Tibial artery (tissue), 4 donors: ENCODE results near the gene LILRB4.
"Not testable (repeated sequence)": the region's sequence is repeated elsewhere in the genome, so short reads cannot be mapped to it uniquely, and the experiment has no call there.

ENCODE experiments used
- DNase-seq, 2 donors: peaks; one replicate each; pipeline ENCODE4 v3.0.0-alpha.2; 2019
- H3K27ac ChIP-seq, 2 donors: fragments of 200-600 bp; sonication (generic) in 1 of 2; 1 replicate in 1 of 2; 2 replicates in 1 of 2; pipeline ENCODE4 v1.5.1; 2018 to 2019; ENCODE audit warnings: mild to moderate bottlenecking in 1 of 2
- H3K27me3 ChIP-seq, 2 donors: fragments of 200-600 bp; sonication (generic) in 1 of 2; one replicate each; pipeline versions ENCODE4 v1.5.1 to v1.6.0; 2016 to 2019
- H3K36me3 ChIP-seq, 3 donors: fragments of 200-600 bp; sonication (generic) in 2 of 3; one replicate each; pipeline ENCODE4 v1.5.1; 2016 to 2019; ENCODE audit warnings: mild to moderate bottlenecking in 2 of 3
- H3K4me1 ChIP-seq, 4 donors: fragments of 200-600 bp; sonication (generic) in 2 of 4; 1 replicate in 3 of 4; 2 replicates in 1 of 4; pipeline ENCODE4 v1.5.1; 2016 to 2019
- H3K4me3 ChIP-seq, 2 donors: fragments of 200-600 bp; sonication (generic) in 1 of 2; 1 replicate in 1 of 2; 2 replicates in 1 of 2; pipeline ENCODE4 v1.5.1; 2018 to 2019; ENCODE audit warnings: mild to moderate bottlenecking in 2 of 2
- H3K9me3 ChIP-seq, 3 donors: fragments of 200-600 bp; sonication (generic) in 1 of 3; one replicate each; pipeline ENCODE4 v1.5.1; 2016 to 2019
- intact Hi-C: fragments of 100-400 bp; cut with DNase I; formaldehyde crosslinking; loops from one replicate; pipeline ENCODE4 v1.15.0; 2023; ENCODE audit warnings: low total_unique reads
- TF ChIP-seq, protein P1 (sequence below), 2 experiments: fragments of 200-600 bp in 1 of 2; fragments of 450-650 bp in 1 of 2; IDR thresholded peaks; one replicate each; pipeline ENCODE4 v1.5.1; 2017 to 2019; ENCODE audit warnings: antibody characterized with exemption in 2 of 2, mild to moderate bottlenecking in 1 of 2, moderate library complexity in 1 of 2

Gene LILRB4

DNA sequence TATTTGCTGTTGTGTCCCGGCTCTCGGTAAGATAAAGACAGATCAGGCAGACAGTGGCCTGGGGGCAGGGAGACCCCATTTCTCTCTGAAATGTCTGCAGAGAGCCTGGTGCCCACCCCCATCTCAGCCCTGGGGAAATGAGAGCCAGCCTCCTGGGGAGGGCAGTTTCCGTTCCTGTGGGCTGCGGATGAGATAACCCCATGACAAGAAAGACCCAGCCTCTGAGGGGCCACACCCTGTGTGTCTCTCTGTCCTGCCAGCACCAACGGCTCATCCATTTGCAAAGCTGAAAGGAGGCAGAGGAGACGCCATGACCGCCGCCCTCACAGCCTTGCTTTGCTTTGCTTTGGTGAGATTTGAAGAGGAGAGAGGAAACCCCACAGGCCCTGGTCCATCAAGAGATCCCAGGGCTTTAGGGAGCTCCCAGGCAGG lies 33.3 kb downstream of the LILRB4 start:
- DNase-seq, result no peak
- TF ChIP-seq, protein P1, sequence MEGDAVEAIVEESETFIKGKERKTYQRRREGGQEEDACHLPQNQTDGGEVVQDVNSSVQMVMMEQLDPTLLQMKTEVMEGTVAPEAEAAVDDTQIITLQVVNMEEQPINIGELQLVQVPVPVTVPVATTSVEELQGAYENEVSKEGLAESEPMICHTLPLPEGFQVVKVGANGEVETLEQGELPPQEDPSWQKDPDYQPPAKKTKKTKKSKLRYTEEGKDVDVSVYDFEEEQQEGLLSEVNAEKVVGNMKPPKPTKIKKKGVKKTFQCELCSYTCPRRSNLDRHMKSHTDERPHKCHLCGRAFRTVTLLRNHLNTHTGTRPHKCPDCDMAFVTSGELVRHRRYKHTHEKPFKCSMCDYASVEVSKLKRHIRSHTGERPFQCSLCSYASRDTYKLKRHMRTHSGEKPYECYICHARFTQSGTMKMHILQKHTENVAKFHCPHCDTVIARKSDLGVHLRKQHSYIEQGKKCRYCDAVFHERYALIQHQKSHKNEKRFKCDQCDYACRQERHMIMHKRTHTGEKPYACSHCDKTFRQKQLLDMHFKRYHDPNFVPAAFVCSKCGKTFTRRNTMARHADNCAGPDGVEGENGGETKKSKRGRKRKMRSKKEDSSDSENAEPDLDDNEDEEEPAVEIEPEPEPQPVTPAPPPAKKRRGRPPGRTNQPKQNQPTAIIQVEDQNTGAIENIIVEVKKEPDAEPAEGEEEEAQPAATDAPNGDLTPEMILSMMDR (IDR thresholded peaks at IDR 0.05), result no peak
- Histone ChIP-seq H3K36me3 (no peaks in the 10 kb centered on the region), H3K4me3 (no peak overlapping the region), H3K27me3 (peaks cover 0 to 11% of the 10 kb centered on the region in 2 donors), H3K9me3 (no peaks in the 10 kb centered on the region), H3K4me1 (no peaks in the 10 kb centered on the region), H3K27ac (no peak overlapping the region)
- intact Hi-C loops, result no loop called here

DNA sequence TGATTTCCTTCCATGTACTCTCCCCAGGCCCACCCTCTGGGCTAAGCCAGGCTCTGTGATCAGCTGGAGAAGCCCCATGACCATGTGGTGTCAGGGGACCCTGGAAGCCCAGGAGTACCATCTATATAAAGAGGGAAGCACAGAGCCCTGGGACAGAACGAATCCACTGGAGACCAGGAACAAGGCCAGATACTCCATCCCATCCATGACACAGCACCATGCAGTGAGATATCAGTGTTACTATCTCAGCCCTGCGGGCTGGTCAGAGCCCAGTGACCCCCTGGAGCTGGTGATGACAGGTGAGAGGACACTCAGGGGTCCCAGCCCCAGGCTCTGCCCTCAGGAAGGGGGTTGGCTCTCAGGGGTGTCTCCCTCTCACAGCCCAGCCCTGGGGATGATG lies 34.0 kb downstream of the LILRB4 start:
- no peak overlapping the region for H3K4me3 ChIP-seq
- no peaks in the 10 kb centered on the region for H3K36me3 ChIP-seq
- no peaks in the 10 kb centered on the region for H3K9me3 ChIP-seq
- no peaks in the 10 kb centered on the region for H3K4me1 ChIP-seq
- intact Hi-C loops, result no loop called here
- no peak for DNase-seq
- peaks cover 0 to 10% of the 10 kb centered on the region in 2 donors for H3K27me3 ChIP-seq
- TF ChIP-seq, protein P1 (IDR thresholded peaks at IDR 0.05), result no peak
- no peak overlapping the region for H3K27ac ChIP-seq

DNA sequence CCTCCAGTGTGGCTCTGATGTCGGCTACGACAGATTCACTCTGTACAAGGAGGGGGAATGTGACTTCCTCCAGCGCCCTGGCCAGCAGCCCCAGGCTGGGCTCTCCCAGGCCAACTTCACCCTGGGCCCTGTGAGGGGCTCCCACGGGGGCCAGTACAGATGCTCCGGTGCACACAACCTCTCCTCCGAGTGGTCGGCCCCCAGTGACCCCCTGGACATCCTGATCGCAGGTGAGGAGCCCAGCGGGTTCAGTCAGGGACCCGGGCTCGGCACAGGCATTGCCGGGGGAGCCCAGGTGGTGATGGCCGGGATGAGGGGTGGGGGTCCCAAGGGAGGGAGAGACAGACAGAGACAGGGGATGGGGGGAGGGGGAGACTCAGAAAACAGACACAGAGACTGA lies 34.9 kb downstream of the LILRB4 start:
- DNase-seq, H3K4me1 ChIP-seq, H3K27me3 ChIP-seq, H3K9me3 ChIP-seq, intact Hi-C loops, H3K4me3 ChIP-seq, H3K27ac ChIP-seq, H3K36me3 ChIP-seq: not testable (repeated sequence)

- Histone ChIP-seq H3K4me3 (no peak overlapping the region), H3K36me3 (no peaks in the 10 kb centered on the region), H3K27me3 (no peaks in the 10 kb centered on the region), H3K4me1 (no peaks in the 10 kb centered on the region), H3K9me3 (no peaks in the 10 kb centered on the region), H3K27ac (no peak overlapping the region)
- intact Hi-C loops, result no loop called here
- TF ChIP-seq, protein P1 (IDR thresholded peaks at IDR 0.05), result no peak
- DNase-seq, result no peak
Measured at GRCh38 chr19:54704928-54705327, 42.1 kb downstream of the LILRB4 start.

GRCh38 chr19:54707962-54708361 lies 45.2 kb downstream of the LILRB4 start:
- no peak for DNase-seq
- Histone ChIP-seq H3K9me3 (no peaks in the 10 kb centered on the region), H3K4me3 (no peak overlapping the region), H3K36me3 (no peaks in the 10 kb centered on the region), H3K27ac (no peak overlapping the region), H3K4me1 (no peaks in the 10 kb centered on the region), H3K27me3 (no peaks in the 10 kb centered on the region)
- intact Hi-C loops, result no loop called here
- TF ChIP-seq, protein P1 (IDR thresholded peaks at IDR 0.05), result no peak

DNA sequence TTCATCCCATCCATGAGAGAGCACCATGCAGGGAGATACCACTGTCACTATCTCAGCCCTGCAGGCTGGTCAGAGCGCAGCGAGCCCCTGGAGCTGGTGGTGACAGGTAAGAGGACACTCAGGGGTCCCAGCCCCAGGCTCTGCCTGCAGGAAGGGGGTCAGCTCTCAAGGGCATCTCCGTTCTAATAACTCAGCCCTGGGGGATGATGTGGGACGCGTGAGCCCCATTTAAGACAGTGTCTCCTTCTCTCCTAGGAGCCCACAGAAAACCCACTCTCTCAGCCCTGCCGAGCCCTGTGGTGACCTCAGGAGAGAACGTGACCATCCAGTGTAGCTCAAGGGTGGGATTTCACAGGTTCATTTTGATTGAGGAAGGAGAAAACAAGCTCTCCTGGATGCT lies 46.0 kb downstream of the LILRB4 start:
- no peak for DNase-seq
- intact Hi-C loops, result no loop called here
- Histone ChIP-seq H3K27ac (no peak overlapping the region), H3K9me3 (no peaks in the 10 kb centered on the region), H3K36me3 (no peaks in the 10 kb centered on the region), H3K4me1 (no peaks in the 10 kb centered on the region), H3K27me3 (no peaks in the 10 kb centered on the region), H3K4me3 (no peak overlapping the region)
- TF ChIP-seq, protein P1 (IDR thresholded peaks at IDR 0.05), result no peak
